GM21381 (cell line): Measurements from ENCODE around the gene MYPOP.

Experiments used
- ATAC-seq: cut with Tn5 transposase; IDR thresholded peaks from one replicate; pipeline ENCODE4 v1.9.1; 2021; ENCODE audit warnings: mild to moderate bottlenecking, moderate library complexity; ENCODE audit not compliant: unreplicated experiment

MYPOP gene, protein sequence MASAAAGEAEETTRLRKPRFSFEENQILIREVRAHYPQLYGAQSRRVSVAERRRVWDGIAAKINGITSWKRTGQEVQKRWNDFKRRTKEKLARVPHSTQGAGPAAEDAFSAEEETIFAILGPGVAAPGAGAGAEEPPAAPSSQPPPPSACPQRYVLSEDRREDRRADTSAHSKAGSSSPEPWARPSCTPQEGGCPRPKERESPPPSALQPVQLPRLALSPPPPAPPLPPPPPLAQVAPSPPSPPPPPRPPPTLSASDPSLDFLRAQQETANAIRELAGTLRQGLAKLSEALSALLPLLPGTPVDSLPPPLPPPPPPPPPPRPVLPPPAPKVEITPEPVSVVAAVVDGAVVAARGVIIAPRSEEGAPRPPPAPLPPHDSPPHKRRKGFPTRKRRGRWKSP

DNA sequence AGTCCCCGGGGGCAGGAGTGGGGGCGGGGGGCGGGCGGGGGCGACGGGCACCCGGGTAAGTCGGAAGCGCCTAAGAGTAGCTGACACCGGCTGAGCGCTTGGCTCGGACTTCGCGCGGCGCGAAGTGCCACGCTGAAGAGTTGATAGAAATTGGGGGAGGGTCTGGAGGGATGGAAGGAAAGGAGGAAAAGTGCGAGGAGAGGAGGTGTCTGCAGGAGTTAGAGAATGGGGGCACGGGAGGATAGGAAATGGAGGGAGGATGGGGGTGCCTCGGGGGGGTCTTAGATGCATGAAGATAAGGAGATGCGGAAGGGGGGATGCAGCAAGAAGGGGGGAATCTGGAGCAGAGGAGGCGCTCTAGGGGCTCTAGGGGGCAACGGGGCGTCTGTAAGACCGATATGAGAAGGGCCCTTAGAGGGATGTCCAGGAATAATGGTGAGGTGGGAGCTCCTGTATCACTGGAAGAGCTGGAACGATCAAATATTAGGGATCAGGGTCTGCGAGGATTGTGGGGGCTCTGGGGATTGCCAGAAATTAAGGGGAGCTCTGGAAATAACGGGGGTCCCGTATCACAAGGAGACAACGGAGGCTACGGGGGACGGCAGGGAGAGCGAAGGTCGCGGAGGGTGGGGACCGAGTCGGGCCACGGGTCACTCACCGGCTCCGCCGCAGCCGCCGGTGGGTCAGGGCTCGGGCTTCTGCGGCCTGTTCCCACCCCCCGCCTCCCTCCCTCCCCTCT, at the start of gene MYPOP:
TSS of gene MYPOP (minus strand) at position 702 of the 739 bp plus-strand sequence. CDS start 840 bp downstream, outside the sequence.
- ATAC-seq: no peak

DNA sequence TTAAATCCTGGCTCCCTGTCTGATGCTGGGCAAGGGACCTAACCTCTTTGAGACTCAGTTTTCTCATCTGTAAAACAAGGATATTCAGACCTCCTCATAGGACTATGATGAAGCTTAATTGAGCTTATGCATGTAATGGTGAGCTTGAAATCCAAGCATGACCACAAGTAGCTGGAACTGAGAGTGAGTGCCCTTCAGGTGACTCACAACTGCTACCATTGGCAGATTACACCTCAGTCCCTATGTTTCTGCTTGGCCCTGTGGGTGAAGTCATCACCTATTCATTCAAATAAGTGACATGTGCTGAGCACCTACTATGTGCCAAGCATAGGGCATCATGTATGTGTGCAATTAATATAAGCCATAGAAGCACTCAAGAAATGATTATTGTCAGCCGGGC, 45.5 kb upstream of the MYPOP start:
- ATAC-seq: no peak

DNA sequence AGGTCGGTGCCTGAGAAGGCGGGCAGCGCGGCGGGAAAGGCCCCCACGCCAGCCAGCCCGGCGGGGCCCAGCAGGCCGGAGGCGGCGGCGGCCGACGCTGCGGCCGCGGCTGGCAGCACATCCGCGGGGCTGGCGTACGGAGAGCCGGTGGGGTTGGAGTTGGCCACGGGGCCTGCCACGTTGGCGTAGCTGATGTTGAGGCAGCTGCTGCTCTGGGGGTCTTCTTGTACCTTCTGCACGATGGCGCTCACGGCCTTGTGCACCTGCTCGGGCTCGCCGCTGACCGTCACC, 38.0 kb upstream of the MYPOP start:
- no peak for ATAC-seq

DNA sequence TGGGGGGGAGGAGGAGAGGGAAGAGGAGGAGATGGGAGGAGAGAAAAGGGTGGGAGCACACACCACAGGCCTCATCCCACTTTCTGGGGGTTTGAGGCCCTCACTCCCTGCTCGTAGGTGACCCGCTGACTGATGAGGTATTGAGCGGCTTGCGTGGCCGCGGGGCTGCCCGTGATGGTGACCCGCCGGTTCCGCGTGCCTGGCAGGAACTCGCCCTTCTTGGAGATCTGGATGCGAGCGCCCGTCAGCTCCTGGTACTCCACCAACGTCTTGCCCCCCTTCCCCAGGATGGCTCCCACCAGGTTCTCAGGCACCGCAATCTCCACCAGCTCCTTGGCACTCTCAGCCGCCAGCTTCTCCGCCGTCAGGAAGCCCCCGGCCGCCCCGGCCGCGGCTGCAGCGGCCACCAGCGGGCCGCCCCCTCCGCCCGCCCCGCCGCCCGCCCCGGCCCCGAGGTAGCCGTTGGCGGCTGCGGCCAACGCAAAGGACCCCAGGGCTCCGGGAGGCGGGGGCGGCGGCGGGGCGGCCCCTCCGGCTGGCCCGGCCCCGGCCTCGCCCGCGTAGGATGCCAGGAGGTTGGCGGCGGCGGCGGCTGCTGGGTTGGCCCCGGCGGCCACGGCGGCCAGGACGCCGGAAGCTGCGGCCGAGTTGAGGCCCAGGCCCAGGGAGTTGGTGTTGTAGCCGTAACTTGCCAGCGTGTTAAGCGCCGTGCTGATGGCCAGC, 37.5 kb upstream of the MYPOP start:
- no peak for ATAC-seq

DNA sequence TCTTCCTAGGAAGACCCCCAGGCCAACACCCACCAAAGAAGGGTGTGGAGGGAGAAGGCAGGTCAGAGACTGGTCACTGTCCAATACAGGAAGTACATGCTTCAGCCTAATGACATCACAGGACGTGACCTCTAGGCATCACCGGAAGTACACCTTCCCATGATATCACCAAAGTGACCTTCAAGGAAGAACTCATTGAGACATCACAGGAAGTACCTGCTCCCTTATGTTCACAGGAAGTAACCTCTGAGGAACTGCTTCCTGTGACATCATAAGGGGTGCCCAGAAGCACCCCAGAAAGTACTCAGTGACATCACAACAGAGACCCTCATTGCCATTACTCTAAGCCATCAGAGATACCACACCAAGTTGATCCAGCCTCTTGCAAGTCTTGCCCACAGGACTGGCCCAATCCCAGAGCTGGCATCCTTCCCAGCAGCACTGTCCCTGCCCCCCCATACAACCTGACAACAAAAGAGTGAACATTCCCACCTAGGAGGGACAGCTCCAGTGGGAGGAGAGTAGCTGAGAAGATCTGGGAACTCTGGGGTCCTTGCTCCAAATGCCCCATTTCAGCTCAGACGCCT, 36.4 kb upstream of the MYPOP start:
- ATAC-seq: no peak

DNA sequence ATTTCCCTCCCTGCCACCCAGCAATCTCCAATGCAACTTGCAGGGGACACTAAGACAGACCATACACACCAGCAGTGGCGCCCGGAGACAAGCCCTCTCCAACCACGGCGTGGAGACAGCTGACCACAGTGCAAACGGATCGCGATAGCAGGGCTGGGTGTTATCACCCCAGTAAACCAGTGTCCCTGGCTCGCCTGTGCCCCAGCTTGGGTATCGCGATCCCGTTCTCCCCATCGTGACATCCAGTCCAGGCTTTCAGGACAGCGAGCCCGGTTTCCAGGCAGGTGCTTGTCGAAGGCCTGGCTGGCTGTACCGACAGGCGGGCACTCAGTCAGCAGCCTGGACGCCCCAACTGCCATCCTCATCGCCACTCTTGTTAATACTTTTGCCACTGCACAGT, 32.9 kb upstream of the MYPOP start:
- ATAC-seq: no peak

DNA sequence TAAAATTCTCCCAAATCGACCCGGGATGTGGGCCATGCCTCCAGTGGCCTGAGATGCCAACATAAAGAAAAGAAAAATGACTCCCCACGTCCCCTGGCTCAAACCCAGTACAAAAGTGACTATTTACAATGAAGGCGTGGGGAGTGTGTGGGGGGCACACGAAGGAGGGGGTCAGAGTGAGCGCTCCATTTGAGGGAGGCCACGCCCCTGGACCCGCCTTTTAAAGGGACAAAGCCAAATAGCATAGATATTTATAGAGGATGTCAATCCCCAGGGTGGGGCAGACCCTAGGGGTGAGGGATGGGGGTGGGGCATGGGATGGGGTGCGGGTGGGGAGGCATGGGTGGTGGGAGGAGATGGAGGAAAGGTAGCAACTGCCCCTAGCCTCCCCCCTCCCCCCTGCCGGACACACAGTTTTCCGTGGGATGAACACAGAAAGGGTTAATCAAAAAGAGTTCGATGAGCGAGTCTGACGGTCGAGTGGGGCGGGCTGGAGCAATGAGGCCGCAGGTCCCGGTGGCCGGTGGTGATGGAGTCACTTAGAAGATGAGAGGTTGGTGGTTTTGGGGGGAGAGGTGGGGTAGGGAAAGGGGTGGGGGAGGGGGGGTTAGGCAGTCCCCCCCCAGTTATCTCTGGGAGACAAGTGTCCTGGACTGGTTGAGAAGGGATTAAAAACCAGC, 32.3 kb upstream of the MYPOP start:
- ATAC-seq: no peak

DNA sequence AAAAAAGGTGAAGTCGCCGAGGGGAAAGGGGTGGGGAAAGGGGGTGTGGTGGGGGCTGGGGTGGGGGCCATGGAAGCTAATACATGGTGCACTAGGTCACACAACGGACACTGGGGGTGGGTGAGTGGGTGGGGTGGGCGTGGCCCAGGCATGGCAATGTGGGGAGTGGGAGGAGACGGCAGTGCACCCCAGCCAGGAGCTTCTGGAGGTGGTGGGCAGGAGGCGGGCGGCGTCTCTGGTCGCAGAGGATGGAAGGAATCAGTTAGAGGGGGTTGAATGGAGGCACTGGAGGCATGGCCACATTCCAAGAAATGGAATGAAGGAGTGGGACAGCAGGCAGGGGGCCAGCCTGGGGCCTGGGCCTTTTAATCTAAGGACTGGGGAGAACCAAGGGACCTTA, 31.3 kb upstream of the MYPOP start:
- no peak for ATAC-seq

DNA sequence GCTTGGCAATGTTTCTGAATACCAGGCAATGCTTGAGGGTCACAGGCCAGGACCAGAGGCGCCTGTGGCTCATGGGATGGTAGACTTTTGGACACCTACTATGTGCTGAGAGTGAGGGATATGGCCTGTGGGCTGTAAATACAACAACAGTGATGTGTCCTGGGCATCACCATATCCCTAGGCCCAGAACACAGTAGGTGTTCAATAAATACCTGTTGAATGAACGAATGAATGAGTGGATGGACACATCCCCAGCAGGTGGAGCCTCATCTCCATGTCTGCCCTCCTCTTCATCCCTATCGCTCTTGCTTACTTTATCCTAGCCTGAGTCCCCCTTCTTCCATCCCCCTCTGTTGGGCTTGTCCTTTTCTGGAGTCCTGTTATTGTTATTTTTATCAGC, 28.6 kb upstream of the MYPOP start:
- no peak for ATAC-seq

DNA sequence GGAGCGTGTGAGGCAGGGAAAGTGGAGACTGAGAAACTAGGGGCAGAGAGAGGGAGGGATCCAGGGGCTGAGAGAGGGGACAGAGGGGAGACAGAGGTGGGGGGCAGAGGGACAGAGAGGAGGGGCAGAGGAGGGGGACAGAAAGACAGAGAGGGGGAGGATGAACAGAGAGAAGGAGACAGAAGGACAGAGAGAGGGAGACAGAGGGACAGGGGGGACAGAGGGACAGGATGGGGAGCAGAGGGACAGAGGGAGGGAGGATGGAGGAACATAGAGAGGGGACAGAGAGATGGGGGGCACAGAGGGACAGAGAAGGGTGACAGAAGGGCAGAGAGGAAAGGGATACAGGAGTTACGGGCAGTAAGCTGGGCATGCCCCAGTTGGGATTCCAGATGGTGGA, 26.8 kb upstream of the MYPOP start:
- no peak for ATAC-seq

DNA sequence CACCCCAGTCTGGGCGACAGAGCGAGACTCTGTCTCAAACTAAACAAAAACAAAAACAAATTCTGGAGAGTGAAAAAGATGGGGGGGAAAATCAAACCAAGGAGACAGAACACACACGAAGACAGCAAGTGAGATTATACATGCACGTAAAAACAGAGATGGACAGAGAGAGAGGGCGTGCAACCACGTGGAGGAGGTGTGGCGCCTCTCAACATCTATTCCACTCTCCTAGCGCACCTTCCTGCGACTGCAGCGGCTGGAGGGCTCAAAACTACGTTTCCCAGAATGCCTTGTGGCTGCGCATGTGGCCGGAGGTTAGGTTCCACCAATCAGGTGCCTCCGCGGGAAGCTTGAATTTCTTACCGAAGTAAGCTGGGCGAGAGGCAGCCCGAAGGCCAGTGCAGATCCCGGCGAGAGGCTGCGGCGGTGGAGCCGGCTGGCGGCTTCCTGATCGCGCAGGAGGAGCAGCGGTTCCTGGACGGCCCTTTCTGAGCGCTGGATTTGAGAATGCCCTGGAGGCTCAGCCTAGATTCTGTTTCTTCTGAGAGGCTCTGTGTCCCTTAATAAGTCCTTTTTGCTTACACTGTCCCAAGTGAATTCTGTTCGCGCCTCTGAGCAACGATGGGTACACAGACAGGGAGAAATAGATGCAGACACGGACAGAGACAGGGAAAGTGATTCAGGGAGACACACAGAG, 25.3 kb upstream of the MYPOP start:
- peak; percentile 82 for ATAC-seq

DNA sequence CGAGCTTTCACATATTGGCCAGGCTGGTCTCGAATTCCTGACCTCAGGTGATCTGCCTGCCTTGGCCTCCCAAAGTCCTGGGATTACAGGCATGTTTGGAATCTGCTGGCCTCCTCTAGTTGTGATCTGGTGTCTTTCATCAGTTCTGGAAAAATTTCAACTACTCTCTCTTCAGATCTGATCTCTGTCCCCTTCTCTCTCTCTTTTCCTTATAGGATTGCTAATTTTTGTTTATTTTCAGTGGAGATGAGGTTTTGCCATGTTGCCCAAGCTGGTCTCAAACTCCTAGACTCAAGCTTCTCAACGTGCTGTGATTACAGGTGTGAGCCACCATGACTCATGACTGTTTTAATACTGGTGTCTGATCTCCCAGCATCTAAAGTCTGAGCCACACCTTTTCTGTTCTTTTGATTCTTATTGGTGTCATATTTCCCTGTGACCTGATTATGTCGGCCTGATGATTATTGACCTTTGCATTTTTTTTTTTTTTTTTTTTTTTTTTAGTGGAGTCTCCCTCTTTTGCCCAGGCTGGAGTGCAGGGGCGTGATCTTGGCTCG, 22.6 kb upstream of the MYPOP start:
- no peak for ATAC-seq

DNA sequence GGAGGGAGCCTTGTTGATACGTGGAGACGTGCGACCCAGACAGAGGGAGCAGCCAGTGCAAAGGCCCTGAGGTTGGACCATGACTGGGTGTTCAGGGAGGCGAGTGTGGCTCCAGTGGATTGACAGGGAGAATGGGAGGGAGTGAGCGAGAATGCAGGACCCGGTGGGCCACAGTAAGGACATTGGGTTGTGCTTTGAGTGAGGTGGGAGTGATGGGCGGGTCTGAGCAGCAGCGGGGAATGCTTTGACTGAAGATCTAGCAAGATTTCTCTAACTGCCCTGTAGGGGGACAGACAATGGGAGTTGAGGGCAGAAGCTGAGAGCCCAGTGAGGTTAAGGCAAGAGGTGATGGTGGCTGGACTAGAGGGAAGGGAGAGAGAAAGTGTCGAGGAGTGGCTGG, 19.9 kb upstream of the MYPOP start:
- no peak for ATAC-seq

DNA sequence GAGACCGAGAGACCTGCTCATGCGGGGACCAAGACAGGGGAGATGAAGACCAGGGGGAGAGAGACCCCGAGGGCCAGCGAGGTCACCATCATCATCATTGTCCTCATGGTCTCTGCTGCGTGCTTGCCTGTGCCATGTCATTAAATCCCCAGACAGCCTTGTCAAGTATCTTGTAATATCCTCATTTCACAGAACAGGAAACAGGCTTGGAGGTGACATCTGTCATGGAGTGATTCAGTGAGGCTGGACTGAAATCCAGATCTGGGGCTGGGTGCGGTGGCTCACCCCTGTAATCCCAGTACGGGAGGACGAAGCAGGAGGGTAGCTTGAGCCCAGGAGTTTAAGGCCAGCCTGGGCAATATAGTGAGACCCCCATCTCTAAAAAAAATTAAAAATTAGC, 18.0 kb upstream of the MYPOP start:
- ATAC-seq: no peak

DNA sequence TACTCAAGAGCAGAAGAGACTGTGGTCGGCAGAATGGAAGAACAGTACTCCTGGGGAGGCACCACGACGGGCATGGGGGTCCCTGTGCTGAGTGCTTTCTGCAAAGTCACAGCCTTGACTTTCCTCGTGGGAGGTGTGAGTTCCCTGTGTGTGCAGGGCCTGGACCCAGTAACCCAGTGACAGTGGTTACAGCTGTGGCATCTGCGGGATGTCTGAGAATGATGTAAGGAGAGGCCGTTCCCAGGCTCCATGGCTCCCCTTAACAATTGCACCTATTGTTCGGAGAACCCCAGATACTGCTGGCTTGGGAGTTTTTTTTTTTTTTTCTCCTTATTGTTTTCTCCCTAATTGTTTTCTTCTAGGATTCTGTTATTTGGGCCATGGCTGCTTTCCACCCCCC, 17.3 kb upstream of the MYPOP start:
- ATAC-seq: no peak

DNA sequence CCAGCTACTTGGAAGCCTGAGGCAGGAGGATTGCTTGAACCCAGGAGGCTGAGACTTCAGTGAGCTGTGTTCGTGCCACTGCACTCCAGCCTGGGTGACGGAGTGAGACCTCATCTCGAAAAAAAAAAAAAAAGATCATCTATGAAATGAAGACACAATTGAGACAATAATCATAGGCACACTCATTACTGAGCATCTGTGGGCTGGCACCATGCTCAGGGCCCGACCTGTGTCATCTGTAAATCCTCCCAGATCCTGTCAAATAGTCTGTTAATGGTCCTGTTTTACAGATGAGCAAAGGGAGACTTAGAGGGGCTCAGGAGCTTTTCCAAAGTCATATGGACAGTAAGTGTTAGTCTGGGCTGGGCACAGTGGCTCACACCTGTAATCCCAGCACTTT, 16.3 kb upstream of the MYPOP start:
- ATAC-seq: no peak

DNA sequence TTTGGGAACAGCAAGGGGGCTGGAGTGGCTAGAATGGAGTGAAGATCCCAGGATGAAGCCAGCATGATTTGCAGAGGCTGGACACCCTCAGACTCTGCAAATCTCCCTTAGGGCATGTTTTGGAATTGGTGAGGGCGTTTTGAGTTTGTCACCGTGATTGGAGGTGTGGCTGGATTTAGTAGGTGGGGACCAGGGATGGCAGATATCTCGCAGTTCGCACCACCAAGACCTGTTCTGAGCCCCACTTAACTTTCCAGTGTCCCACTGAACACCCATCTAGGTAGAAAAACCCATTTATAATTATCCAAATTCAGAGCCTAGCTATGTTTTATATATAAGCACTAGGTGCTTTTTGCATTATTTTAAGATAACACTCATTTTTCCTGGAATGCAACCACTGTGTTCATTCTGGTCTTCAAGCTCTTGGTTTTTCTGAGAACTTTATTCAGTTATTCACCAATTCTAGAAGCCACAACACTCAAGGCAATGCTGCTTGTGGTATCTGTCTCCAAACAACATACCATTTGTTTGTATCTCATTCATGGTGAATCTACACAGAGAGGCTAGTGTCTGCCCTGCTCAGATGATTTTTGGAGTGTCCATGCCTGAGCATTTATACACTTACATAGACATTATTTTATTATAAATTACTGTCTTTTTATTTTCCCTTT, 15.1 kb upstream of the MYPOP start:
- no peak for ATAC-seq

DNA sequence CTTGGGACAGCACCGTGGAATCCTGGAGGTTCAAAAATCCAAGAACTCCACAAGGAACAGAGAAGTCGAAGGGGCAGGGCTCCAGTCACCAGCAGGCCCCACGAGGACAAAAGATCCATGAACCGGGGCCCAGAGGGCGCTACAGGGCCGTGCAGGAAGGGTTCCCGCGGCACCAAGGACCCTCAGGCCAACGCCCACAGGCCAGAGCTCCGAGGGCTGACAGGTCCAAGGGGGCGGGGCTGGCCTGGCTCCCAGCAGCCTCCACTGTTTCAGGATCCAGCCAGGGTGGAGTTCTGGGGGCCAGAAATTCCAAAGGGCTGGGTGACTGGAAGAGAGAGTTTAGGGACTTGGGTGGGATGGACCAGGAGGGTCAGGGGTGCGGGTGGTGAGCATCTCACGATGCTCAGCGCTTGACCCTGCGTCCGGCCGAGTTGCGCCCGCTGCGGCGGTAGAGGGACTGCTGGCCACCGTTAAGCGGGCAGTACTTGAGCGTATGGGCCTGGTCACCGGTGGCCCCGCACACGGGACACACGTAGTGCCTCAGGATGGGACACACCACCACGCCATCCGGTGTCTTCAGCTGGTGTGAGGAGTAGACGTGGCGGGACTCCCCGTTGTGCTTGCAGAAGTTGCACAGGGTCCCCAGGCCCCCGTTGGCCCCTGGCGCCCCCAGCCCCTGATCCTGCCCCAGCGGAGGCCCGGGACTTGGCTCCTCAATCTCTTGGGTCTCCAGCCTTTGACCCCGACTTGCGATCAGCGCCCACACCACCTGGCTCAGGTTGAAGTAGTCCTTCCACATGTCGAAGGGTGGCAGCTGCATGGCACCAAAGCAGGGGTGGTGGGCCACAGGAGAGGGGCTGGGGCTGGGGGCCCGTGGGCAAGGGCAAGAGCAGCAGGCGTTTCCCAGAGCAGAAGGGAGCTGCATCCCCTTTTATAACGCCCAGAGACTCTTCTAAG, 11.7 kb upstream of the MYPOP start, which contains the start of gene NANOS2:
TSS of gene NANOS2 (minus strand) at position 905 of the 957 bp plus-strand sequence. CDS start at position 820, 85 bp downstream.
- no peak for ATAC-seq
